ENCODE results near the gene RNF130.

GRCh38 chr5:179975713-179976134, 95.8 kb downstream of the RNF130 start:
- no peak for TF ChIP-seq ZSCAN30 (CRISPR knock-in tag; IDR thresholded peaks at IDR 0.05)
- TF ChIP-seq POLR2A (IDR thresholded peaks at IDR 0.05; ENCODE audit: insufficient read depth in 1 of 2, low read depth in 2 of 2, low read length in 2 of 2), result no peak
- no peak for TF ChIP-seq EZH2 (conservative IDR thresholded peaks at IDR 0.05; ENCODE audit: low read depth, low read length)
- no peak for TF ChIP-seq CTCF (CRISPR knock-in tag; IDR thresholded peaks at IDR 0.05)
- no peak for TF ChIP-seq ZBTB8A (CRISPR knock-in tag; IDR thresholded peaks at IDR 0.05; ENCODE audit: borderline replicate concordance, low read depth)
- TF ChIP-seq ARID2 (CRISPR knock-in tag; IDR thresholded peaks at IDR 0.05; ENCODE audit: borderline replicate concordance), result no peak
- TF ChIP-seq CEBPZ (IDR thresholded peaks at IDR 0.05; ENCODE audit: low read length), result no peak
- TF ChIP-seq ELF3 (CRISPR knock-in tag; IDR thresholded peaks at IDR 0.05), result no peak
